Raji (cell line): ENCODE measurements around the gene CNTN4.

ENCODE experiments used
- POLR2A ChIP-seq: IDR thresholded peaks from 2 replicates; pipeline ENCODE4 v1.6.1; 2011; ENCODE audit warnings: low read depth, low read length, control low read depth; ENCODE audit not compliant: insufficient read depth

CNTN4 gene

GRCh38 chr3:2212206-2212605, 113.5 kb downstream of the CNTN4 start:
- no peak for TF ChIP-seq POLR2A

DNA sequence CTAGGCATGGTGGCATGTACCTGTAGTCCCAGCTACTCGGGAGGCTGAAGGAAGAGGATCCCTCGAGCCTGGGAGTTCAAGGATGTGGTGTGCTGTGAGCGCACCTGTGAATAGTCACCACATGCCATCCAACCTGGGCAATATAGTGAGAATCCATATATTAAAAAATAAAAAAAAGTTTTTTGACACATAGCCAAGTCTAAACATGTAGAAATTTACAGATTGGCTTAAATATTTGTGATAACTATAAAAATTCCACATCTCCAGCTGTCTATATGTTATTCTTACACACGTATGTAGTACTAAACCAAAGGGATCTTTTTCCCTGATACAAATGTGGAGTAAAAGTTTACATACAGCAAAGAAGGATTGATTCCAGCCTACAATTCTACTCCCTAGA, 119.7 kb downstream of the CNTN4 start:
- no peak for TF ChIP-seq POLR2A

DNA sequence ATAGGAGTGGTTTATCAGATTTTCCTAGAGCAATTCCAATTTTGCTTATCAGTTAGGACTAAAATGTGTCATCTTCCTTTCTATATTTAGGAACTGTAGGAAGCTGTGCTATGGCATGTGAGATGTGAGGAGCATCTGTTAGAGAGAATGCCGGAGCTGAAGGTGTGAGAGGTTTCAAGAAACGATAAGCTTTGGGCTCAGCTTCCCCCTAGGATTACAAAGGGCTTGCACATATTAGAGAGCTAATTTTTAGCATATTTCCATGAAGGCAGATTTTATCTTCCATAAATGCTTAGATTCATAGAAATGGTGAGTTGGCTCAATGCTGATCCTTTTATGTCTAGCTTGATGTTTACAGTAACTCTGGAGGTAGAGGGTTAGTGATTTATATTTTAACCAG, 120.2 kb downstream of the CNTN4 start:
- no peak for TF ChIP-seq POLR2A

DNA sequence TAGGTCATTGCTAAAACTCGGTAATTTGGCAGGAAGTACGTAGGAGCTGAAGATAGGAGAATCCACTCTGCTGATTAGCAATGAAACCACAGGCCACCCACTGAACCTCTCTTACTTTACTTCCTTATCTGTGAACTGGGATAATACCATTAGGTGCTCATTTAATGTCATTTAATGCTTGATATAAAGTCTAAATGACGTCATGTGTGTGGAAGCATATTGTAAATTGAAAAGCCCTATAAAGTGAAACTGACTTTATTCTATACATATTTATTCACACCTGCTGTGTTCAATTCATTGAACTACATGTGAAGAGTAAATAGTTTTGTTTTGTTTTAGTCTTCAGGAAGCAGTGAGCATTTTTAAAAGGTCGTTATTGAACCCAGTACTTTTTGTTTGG, 137.5 kb downstream of the CNTN4 start:
- TF ChIP-seq POLR2A, result no peak

DNA sequence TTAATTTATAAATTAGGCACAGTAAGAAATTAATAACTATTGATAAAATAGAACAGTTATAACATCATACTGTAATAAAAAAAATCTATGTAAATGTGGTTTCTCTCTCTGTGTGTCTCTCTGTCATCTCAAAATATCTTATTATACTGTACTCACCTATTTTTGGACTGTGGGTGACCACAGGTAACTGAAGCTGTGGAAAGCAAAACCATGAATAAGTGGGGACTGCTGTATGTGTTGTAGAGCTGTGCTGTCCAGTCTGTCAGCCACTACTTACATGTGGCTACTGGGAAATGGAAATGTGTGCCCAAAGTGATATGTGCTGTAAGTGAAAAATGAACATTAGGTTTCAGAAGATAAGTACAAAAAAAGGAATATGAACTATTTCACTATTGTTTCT, 145.5 kb downstream of the CNTN4 start:
- TF ChIP-seq POLR2A, result no peak

- TF ChIP-seq POLR2A, result no peak
Observed at GRCh38 chr3:2246873-2247648, 148.4 kb downstream of the CNTN4 start.

DNA sequence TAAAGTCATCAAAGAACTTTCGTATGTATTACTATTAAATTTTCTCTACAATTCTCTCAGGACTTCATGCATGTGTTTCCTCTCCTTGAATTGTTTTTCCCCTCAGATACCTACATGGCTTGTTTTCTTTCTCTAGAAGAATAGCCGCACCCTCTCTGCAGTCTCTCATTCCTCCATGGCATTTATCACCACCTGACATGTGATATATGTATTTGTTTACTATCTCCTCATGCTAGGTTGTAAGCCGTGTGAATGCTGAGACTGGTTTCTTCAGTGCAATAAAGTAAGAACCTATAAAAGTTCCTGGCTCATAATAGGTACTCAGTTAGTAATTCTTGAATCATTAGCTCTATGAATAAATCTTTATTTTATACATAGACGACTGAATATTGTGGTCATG, 149.2 kb downstream of the CNTN4 start:
- no peak for TF ChIP-seq POLR2A

DNA sequence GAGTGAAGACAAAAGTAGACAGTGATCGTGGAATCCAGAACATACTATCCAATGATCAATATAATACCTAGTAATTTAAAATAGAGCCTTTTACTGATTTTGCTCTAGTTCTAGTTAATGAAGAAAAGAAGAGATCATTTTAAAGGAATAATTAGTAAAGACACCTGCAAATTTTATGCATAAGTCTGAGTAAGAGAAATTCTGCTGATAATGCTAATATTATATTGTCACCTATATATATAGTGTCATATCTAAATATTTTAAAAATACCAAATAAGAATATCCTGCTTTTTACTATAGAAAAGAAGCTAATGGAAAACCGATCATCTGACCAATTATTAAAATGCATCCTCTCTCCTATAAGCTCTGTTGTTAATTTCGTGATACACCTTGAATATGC, 152.1 kb downstream of the CNTN4 start:
- TF ChIP-seq POLR2A, result no peak

GRCh38 chr3:2261747-2262146, 163.1 kb downstream of the CNTN4 start:
- TF ChIP-seq POLR2A, result no peak

- TF ChIP-seq POLR2A, result no peak
Observed at GRCh38 chr3:2262204-2262603, 163.5 kb downstream of the CNTN4 start.

GRCh38 chr3:2266606-2267005, 167.9 kb downstream of the CNTN4 start:
- TF ChIP-seq POLR2A, result no peak

- no peak for TF ChIP-seq POLR2A
Observed at GRCh38 chr3:2268779-2269178, 170.1 kb downstream of the CNTN4 start.

DNA sequence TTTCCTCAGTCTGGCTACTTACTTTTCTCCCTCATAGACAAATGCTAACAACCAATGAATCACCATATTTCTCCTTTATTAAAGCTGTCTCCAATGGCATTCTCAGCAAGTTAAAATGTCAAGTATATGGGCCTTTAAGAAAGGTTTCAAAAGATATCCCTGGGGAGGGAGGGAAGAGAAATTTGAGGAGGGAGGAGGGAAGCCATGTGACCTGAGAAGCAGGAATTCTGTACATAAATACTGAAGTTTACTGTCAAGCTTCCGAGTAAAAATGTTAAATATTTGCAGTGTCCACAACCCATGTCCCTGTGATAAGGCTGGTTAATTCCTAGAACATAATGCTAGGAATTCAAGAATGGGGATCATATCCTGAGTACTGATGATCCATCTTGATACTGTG, 175.9 kb downstream of the CNTN4 start:
- no peak for TF ChIP-seq POLR2A

DNA sequence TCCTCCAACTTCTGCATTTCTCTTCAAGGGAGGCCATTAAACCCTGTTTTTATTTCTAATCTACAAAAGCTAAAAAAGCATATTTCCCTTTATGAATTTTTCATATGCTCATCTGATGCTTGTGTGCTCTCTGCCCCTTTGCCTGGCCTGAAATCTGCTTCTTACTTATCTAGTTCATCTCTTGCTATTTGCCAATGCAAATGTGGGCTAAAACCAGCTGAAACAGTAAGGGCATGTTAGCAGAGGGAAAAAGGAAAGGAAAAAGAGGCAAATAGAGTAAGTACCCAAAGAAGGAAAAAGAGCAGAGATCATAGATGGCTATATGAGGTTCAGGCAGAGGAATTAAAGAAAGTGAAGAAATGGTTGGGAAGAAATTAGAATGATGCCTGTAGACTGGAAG, 185.2 kb downstream of the CNTN4 start:
- TF ChIP-seq POLR2A, result no peak

DNA sequence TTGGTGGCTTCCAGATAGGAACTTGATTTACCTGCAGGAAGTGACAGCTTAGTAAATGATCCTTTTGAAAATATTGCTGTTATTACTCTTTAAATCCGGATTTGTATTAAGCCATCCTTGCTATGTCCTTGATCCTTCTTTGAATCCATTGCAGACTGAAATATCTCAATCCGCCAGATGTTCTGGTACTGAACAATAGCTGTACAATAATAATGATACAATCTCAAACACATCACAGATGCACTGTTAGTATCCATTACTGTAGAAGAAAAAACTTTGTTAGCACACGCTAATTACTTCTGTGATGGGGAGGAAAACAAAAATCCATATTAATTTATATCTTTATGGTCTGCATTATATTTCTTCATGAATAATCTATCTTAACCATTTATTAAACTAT, 202.3 kb downstream of the CNTN4 start:
- TF ChIP-seq POLR2A, result no peak

GRCh38 chr3:2301361-2301760, 202.7 kb downstream of the CNTN4 start:
- no peak for TF ChIP-seq POLR2A

- no peak for TF ChIP-seq POLR2A
Observed at GRCh38 chr3:2303566-2303965, 204.9 kb downstream of the CNTN4 start.
